Activated T-helper 17 cell treated with anti-CD3 and anti-CD28 coated beads, Interleukin-2, amount 50 U/mL, for 72 hours (primary cell): Measurements from ENCODE around the gene RNF114. TPM values are rescaled to one million over a fixed set of nuclear protein-coding genes. Genes with fewer than 3 reads are reported as not detected.
A peak's percentile ranks its signal among the peaks of the same experiment; 100 is the strongest.
"Not testable (repeated sequence)": the region's sequence is repeated elsewhere in the genome, so short reads cannot be mapped to it uniquely, and the experiment has no call there.

Source experiments
- ATAC-seq: fragments of 150-1000 bp; cut with Tn5 transposase; replicated peaks from 2 replicates; pipeline ENCODE4 v1.10.0; 2021; ENCODE audit warnings: mild to moderate bottlenecking, moderate library complexity
- H3K27ac Mint-ChIP-seq: one replicate; pipeline ENCODE4 v1.8.0; 2022; ENCODE audit warnings: mixed read lengths
- H3K27me3 Mint-ChIP-seq: one replicate; pipeline ENCODE4 v1.8.0; 2022; ENCODE audit warnings: mixed read lengths
- H3K36me3 Mint-ChIP-seq: one replicate; pipeline ENCODE4 v1.8.0; 2022; ENCODE audit warnings: low read depth, mild to moderate bottlenecking, mixed read lengths
- H3K4me1 Mint-ChIP-seq: one replicate; pipeline ENCODE4 v1.8.0; 2022; ENCODE audit warnings: mixed read lengths
- H3K4me3 Mint-ChIP-seq: one replicate; pipeline ENCODE4 v1.8.0; 2022; ENCODE audit warnings: mild to moderate bottlenecking, mixed read lengths
- H3K9me3 Mint-ChIP-seq: one replicate; pipeline ENCODE4 v1.8.0; 2022; ENCODE audit warnings: mixed read lengths
- total RNA-seq, 2 donors: library from RNA; stranded (reverse); gene quantifications; one replicate each; pipeline ENCODE4 v1.2.3, GENCODE V29; 2022

The RNF114 gene
- total RNA-seq, 2 donors from 2014 or later = 59.8 to 65.0 TPM

DNA sequence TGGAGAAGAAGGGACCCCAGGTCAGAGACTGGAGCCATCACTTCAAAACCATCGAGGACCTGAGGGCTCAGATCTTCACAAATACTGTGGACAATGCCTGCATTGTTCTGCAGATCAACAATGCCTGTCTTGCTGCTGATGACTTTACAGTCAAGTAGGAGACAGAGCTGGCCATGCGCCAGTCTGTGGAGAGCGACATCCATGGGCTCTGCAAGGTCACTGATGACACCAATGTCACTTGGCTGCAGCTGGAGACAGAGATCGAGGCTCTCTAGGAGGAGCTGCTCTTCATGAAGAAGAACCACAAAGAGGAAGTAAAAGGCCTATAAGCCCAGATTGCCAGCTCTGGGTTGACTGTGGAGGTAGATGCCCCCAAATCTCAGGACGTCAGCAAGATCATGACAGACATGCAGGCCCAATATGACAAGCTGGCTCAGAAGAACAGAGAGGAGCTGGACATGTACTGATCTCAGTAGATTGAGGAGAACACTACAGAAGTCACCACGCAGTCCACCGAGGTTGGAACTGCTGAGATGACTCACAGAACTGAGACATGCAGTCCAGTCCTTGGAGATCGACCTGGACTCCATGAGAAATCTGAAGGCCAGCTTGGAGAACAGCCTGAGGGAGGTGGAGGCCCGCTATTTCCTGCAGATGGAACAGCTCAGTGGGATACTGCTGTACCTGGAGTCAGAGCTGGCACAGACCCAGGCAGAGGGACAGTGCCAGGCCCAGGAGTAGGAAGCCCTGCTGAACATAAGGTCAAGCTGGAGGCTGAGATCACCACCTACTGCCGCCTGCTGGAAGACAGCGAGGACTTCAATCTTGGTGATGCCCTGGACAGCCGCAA is 21.1 kb downstream of the RNF114 start:
- peaks cover 62% of the 10 kb centered on the region for H3K36me3 Mint-ChIP-seq

DNA sequence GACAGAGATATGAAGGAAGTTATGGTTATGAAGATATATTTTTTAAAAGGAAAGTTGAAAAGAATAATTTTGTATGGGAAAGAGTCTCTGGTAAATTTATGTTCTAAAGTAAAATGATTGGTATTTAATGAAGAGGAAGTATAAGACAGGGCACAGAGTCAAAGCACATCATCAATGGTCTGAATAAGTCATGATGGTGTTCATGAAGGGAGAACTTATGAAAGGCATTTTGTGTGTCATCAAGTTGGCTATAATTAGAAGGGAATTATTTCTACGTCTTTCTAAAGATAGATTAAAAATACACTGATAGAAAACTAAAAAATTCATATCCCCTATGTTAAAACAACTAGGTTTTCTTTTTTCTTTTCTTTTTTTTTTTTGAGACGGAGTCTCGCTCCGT is 25.2 kb downstream of the RNF114 start:
- Mint-ChIP-seq H3K27ac (no peak overlapping the region), H3K4me1 (peaks cover 8% of the 10 kb centered on the region), H3K9me3 (no peaks in the 10 kb centered on the region), H3K4me3 (no peak overlapping the region), H3K27me3 (no peaks in the 10 kb centered on the region), H3K36me3 (peaks cover 28% of the 10 kb centered on the region)
- ATAC-seq = no peak

More for the DNA sequence above, 21.1 kb downstream of the RNF114 start:
- H3K4me3 Mint-ChIP-seq, H3K27me3 Mint-ChIP-seq, H3K9me3 Mint-ChIP-seq, H3K4me1 Mint-ChIP-seq: not testable (repeated sequence)
- ATAC-seq = peak; percentile 49
- H3K27ac Mint-ChIP-seq = peak overlapping the region; percentile 12

DNA sequence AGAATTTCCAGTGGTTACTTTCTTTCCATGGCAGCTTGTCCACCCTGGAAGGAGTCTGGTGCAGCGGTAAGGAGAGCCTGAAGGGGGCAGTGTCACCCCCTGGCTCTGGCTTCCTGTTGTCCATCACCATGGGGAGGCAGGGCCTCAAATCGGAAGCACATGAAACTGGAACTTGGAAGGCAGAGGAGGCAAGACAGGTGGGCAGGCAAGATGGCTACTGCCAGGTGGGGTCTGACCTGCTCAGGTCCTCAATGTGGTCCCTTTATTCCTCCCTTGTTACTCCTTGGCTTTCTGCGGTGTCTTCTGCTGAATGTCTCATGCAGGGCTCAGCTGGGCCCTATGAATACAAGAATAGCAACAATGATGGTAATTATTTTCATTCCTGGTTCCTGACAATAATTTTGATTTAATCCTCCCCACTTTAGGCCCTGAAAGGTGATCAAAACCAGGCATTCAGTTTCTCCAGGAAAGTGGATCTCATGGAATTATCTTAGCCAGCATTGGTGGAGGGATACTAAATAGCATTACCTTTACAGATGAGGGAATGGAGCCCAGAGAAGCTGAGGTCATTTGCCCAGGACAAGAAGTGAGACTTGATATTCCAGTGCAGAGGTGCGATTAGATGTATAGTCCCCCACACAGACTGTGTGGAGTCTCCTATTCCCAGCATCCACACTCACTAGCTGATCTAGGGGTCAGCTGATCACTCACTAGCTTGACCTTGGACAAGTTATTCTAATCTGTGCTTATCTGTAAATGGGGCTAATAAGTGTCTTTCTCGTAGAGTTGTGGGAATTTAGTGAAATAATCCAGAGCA is 29.0 kb downstream of the RNF114 start:
- no peak overlapping the region for H3K27ac Mint-ChIP-seq
- no peaks in the 10 kb centered on the region for H3K9me3 Mint-ChIP-seq
- ATAC-seq = peak; percentile 69
- no peaks in the 10 kb centered on the region for H3K4me1 Mint-ChIP-seq
- no peaks in the 10 kb centered on the region for H3K36me3 Mint-ChIP-seq
- H3K27me3 Mint-ChIP-seq = no peaks in the 10 kb centered on the region
- no peak overlapping the region for H3K4me3 Mint-ChIP-seq

DNA sequence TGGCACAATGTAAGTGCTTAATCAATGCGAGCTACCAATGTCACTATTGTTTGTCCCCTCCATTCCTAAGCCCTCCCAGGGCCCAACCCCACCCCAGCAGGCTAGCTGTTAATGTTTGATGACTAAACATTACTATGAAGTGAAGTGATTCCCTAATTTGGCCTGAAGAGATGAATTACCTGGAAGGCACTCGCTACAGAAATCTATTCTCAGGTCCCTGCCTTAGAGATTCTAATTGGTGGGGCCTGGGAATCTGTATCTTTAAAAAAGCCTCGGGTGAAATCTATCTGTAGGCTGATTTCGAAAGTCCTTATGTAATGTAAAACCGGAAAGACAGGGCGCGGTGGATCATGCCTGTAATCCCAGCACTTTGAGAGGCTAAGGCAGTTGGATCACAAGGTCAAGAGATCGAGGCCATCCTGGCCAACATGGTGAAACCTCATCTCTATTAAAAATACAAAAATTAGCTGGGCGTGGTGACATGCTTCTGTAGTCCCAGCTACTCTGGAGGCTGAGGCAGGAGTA is 29.6 kb downstream of the RNF114 start:
- H3K27ac Mint-ChIP-seq = no peak overlapping the region
- no peak overlapping the region for H3K4me3 Mint-ChIP-seq
- H3K4me1 Mint-ChIP-seq = no peaks in the 10 kb centered on the region

DNA sequence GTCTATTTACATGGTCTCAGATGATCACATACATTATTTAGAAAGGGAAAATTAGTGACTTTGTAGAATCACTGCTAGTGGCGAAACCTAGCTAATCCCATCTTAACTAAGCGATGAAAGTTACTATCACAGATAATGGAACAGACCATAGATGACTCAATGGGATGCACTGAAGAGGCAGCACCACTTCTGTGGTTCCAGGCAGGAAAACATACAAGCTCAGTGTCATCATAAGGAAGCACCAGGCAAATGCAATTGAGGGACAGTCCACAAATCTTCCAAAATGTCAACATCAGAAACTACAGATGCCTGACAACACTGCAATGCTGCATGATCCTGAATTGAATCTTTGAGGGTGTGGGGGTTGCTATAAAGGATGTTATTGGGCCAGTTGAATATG is 30.7 kb downstream of the RNF114 start:
- no peaks in the 10 kb centered on the region for H3K27me3 Mint-ChIP-seq
- no peaks in the 10 kb centered on the region for H3K36me3 Mint-ChIP-seq
- no peaks in the 10 kb centered on the region for H3K9me3 Mint-ChIP-seq

More for the DNA sequence above, 29.6 kb downstream of the RNF114 start:
- ATAC-seq = no peak
- Mint-ChIP-seq H3K36me3 (no peaks in the 10 kb centered on the region), H3K27me3 (no peaks in the 10 kb centered on the region), H3K9me3 (no peaks in the 10 kb centered on the region)

DNA sequence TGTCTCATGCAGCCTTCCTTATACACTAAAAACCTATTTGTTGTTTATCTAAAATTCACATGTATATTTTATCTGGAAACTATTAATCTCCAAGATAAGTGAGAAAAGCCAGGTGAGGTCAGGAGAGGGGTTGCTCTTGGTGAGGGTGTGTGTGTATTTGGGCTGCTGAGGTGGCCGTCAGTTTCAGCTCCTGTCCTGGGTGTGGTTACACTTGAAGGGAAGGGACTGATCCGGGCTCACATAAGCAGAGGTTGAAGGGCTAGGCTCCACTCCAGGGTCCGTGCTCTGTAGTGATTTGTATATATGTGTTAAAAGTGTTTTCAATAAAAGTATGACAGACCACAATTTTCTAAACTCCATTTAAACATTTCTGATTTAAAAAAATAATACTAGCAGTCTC is 33.0 kb downstream of the RNF114 start:
- H3K27ac Mint-ChIP-seq = no peak overlapping the region
- no peaks in the 10 kb centered on the region for H3K9me3 Mint-ChIP-seq
- no peak for ATAC-seq
- H3K4me3 Mint-ChIP-seq = no peak overlapping the region
- no peaks in the 10 kb centered on the region for H3K36me3 Mint-ChIP-seq
- no peaks in the 10 kb centered on the region for H3K27me3 Mint-ChIP-seq
- H3K4me1 Mint-ChIP-seq = no peaks in the 10 kb centered on the region

More for the DNA sequence above, 30.7 kb downstream of the RNF114 start:
- no peak overlapping the region for H3K27ac Mint-ChIP-seq
- ATAC-seq = no peak
- H3K4me3 Mint-ChIP-seq = no peak overlapping the region
- no peaks in the 10 kb centered on the region for H3K4me1 Mint-ChIP-seq

DNA sequence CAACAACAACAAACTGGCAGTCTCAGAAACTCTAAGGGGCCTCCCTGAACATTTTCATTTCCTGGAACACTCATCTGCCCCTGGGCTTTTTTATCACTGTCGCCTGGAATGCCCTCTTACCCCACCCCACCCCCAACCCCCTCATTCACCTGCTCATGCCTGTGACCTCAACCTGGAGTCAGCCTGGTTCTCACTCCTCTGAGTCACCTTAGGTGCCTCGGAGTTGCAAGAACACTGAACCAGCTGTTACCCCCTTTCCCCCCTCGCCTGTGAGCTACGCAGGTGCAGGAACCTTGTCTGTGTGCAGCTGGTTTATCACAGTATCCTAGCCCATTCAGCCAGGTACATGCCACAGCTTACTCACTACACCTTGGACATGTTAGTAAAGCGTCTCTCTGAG is 33.7 kb downstream of the RNF114 start:
- Mint-ChIP-seq H3K27ac (no peak overlapping the region), H3K4me3 (no peak overlapping the region), H3K9me3 (no peaks in the 10 kb centered on the region), H3K36me3 (no peaks in the 10 kb centered on the region), H3K27me3 (no peaks in the 10 kb centered on the region), H3K4me1 (no peaks in the 10 kb centered on the region)
- no peak for ATAC-seq

DNA sequence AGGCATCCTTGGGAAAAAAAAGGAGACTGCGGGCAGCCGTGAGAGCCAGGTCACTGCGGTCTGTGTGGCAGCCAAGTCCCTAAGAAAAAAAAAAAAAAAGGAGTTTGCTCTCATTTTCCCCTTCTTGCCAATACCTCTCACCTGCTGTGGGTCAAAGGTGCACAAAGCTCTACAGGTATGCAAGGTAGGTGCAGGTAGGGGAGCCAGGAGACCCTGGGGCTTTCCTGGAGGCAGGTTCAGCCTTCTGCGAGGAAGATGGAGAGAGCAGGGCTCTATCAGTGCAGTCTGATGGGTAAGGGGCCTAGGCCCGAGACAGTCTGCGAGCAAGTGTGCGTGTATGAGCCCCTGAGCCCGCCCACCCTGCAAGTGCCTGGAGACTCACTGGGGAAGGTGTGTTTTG is 34.3 kb downstream of the RNF114 start:
- H3K27ac Mint-ChIP-seq = no peak overlapping the region
- H3K27me3 Mint-ChIP-seq = no peaks in the 10 kb centered on the region
- H3K4me1 Mint-ChIP-seq = no peaks in the 10 kb centered on the region
- H3K9me3 Mint-ChIP-seq = no peaks in the 10 kb centered on the region
- no peak overlapping the region for H3K4me3 Mint-ChIP-seq
- no peak for ATAC-seq
- H3K36me3 Mint-ChIP-seq = no peaks in the 10 kb centered on the region

DNA sequence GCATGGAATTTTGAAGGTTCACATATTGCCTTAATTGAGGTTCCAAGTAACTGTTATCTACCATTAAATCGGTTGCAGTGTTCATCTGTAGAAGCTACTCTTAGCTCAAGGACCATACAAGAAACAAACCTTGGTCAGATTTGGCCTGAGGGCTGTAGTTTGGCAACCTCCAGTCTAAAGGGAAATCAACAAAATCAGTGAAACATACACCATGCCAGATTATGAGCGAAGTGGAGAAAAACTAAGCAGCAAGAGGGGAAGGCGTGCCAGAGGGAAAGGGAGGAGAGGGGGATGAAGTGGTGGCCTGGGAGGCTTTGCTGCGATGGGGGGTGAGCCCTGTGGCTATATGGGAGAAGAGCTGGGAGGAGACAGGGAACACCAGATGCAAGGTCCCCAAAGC is 37.8 kb downstream of the RNF114 start:
- no peaks in the 10 kb centered on the region for H3K36me3 Mint-ChIP-seq
- H3K9me3 Mint-ChIP-seq = no peaks in the 10 kb centered on the region
- H3K27ac Mint-ChIP-seq = no peak overlapping the region
- H3K27me3 Mint-ChIP-seq = no peaks in the 10 kb centered on the region
- no peak overlapping the region for H3K4me3 Mint-ChIP-seq
- H3K4me1 Mint-ChIP-seq = no peaks in the 10 kb centered on the region
- no peak for ATAC-seq

DNA sequence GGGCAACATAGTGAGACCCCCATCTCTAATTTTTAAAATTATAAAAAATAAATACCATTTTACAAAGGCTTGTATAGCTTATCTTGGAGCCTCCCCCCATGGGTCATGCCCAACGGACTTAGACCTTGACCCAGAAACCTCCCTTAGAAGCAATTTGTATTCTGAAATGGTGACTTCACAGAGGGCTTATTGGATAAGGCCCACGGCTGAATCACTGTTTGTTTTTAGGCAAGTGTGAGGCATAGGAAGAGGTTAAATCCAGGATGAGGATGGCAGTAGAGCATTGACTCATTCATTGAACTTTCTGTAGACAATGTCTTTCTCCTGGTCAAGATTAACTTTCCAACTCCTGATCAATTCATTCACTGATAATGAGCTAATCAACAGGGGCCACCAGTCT is 40.3 kb downstream of the RNF114 start:
- H3K36me3 Mint-ChIP-seq = no peaks in the 10 kb centered on the region
- H3K27ac Mint-ChIP-seq = no peak overlapping the region
- H3K9me3 Mint-ChIP-seq = no peaks in the 10 kb centered on the region
- H3K4me3 Mint-ChIP-seq = no peak overlapping the region
- peaks cover 4% of the 10 kb centered on the region for H3K27me3 Mint-ChIP-seq
- peak; percentile 55 for ATAC-seq
- H3K4me1 Mint-ChIP-seq = no peaks in the 10 kb centered on the region

DNA sequence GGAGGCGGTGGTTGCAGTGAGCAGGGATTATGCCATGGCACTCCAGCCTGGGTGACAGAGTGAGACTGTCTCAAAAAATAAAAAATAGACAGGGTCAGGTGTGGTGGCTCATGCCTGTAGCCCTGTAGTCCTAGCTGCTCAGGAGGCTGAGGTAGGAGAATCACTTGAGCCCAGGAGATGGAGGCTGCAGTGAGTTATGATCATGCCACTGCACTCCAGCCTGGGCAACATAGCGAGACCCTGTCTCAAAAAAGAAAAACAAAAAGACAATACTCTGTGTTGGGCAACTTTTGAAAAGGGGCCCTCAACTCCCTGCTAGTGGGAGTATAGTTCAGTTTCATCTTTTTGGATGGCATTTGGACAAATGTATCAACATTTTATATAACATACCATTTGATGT is 41.5 kb downstream of the RNF114 start:
- not testable (repeated sequence) for ATAC-seq, H3K27ac Mint-ChIP-seq, H3K4me3 Mint-ChIP-seq, H3K4me1 Mint-ChIP-seq, H3K36me3 Mint-ChIP-seq, H3K27me3 Mint-ChIP-seq, H3K9me3 Mint-ChIP-seq

DNA sequence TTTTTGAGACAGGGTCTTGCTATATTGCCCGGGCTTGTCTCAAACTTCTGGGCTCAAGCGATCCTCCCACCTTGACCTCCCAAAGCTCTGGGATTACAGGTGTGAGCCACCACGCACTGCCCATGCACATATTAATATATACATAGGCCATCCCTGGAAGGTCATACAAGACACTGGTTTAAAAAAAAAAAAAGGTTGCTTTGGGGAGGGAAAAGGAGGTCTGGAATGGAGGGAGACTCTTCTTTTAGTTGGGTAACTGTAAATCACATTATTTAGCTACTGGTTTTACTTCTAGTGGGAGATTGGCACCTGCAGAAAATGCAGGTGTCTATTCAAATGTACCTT is 42.5 kb downstream of the RNF114 start:
- H3K36me3 Mint-ChIP-seq = no peaks in the 10 kb centered on the region
- H3K9me3 Mint-ChIP-seq = no peaks in the 10 kb centered on the region
- H3K27me3 Mint-ChIP-seq = peaks cover 4% of the 10 kb centered on the region
- no peaks in the 10 kb centered on the region for H3K4me1 Mint-ChIP-seq
- H3K27ac Mint-ChIP-seq = no peak overlapping the region
- no peak overlapping the region for H3K4me3 Mint-ChIP-seq
- no peak for ATAC-seq

DNA sequence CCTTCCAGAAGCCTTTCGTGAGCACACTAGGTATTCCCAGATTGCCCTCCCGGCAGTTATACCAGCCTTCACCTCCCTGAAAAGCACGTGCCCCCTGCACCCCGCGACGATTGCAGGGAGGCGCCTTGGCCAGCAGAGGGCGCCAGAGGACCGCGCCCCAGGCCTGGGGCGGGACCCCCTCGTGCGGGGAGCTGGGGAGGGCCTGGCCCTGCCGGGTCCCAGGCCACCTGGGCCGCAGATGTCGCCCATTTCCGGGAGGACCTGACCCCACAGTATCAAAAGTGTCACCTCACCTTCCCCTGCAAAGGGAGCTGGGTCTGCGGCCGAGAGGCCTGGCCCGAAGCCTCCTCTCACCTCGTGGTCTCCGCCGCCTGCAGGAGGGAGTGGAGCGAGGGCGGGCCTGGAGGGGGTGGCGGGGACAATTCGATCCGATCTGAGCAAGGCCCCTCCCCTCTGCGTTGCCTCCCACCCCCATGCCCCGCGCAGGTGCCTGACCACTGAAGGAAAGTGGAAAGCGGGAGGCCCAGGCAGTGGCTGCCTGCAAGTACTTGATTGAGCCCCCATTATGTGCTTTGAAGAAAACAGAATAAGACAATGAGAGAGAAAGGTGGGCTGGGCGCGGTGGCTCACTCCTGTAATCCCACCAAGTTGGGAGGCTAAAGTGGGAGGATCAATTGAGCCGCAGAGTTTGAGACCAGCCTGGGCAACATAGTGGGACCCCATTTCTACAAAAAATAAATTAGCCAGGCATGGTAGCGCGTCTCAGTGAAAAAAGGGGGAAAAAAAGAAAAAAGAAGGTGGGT is 43.0 kb downstream of the RNF114 start:
- no peaks in the 10 kb centered on the region for H3K36me3 Mint-ChIP-seq
- H3K4me3 Mint-ChIP-seq = no peak overlapping the region
- no peak overlapping the region for H3K27ac Mint-ChIP-seq
- peak; percentile 61 for ATAC-seq
- no peaks in the 10 kb centered on the region for H3K9me3 Mint-ChIP-seq
- H3K4me1 Mint-ChIP-seq = no peaks in the 10 kb centered on the region
- H3K27me3 Mint-ChIP-seq = peaks cover 4% of the 10 kb centered on the region
